ENCODE results near the gene CYB5B.
A peak's percentile ranks its signal among the peaks of the same experiment; 100 is the strongest.

The CYB5B gene

DNA sequence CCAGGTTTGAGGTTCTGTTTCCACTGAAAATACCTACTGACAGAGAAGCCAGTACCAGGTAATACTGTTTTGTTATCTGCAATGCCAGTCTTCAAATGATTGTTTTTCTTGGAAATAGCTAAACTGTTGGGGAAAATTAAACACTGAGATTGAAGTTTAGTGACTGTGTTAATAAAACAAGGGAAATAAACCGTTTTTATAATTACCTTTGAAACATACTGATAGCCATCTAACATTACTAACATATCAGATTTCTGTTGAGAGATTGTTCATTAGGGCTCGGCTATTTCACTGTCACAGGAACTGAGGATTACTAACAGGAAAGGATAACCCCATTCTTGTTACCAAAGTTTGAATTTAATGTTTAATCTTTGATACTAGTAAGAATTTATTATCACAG, 42.1 kb downstream of the CYB5B start:
- no peak overlapping the region for H3K9ac ChIP-seq (ENCODE audit: low read length)
- H3K27me3 ChIP-seq (ENCODE audit: control insufficient read depth, insufficient read depth, low read length) = no peaks in the 10 kb centered on the region
- no peak overlapping the region for H3K4me3 ChIP-seq (ENCODE audit: low read length)
- H3K27ac ChIP-seq (ENCODE audit: low read depth, low read length) = no peak overlapping the region
- no peaks in the 10 kb centered on the region for H3K4me1 ChIP-seq (ENCODE audit: control insufficient read depth, insufficient read depth, low read length)
- peaks cover 2% of the 10 kb centered on the region for H3K36me3 ChIP-seq (ENCODE audit: control insufficient read depth, insufficient read depth, low read length)

DNA sequence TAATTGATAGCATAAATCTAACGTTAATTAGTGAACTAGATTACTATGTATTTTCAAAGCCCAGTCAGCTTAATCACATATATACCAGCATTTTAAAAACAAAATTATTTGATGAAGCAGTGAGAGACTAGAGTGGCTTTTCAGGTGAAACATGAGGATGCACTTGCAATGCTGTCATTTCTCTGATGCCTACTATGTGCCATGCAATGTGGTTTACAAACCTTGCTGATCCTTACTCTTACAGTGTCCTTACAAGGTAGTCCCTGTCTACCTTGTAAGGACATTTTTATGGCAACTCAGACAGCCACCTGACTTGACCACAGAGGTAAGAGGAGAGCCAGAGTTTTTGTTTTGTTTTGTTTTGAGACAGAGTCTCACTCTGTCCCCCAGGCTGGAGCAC, 42.7 kb downstream of the CYB5B start:
- Histone ChIP-seq H3K27me3 (ENCODE audit: control insufficient read depth, insufficient read depth, low read length) (no peaks in the 10 kb centered on the region), H3K9ac (ENCODE audit: low read length) (no peak overlapping the region), H3K4me1 (ENCODE audit: control insufficient read depth, insufficient read depth, low read length) (no peaks in the 10 kb centered on the region), H3K36me3 (ENCODE audit: control insufficient read depth, insufficient read depth, low read length) (peaks cover 2% of the 10 kb centered on the region), H3K4me3 (ENCODE audit: low read length) (no peak overlapping the region), H3K27ac (ENCODE audit: low read depth, low read length) (no peak overlapping the region)

DNA sequence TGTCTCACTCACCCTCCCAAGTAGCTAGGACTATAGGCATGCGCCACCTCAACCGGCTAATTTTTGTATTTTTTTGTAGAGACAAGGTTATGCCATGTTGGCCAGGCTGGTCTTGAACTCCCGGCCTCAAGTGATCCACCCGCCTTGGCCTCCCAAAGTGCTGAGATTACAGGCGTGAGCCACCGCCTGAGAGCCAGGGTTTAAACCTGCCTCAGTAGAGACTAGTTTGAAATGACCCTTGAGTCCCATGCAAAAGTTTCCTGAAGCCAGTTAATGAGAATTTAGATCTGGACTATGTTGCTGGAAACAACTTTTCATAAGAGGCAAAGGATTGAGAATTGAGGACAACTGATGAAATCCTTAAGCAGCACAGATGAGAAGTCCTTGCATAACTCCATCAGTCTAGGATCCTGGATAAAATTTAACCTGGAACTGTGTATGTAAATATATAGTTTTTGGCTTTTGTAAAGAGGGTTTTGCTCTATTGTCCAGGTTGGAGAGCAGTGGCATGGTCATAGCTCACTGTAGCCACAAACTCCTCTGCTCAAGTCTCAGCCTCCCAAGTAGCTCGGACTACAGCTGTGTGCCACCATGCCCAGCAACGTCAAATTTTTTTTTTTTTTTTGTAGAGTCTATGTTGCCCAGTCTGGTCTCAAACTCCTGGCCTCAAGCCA, 43.2 kb downstream of the CYB5B start:
- Histone ChIP-seq H3K4me3 (ENCODE audit: low read length) (no peak overlapping the region), H3K27me3 (ENCODE audit: control insufficient read depth, insufficient read depth, low read length) (no peaks in the 10 kb centered on the region), H3K4me1 (ENCODE audit: control insufficient read depth, insufficient read depth, low read length) (no peaks in the 10 kb centered on the region), H3K36me3 (ENCODE audit: control insufficient read depth, insufficient read depth, low read length) (peaks cover 2% of the 10 kb centered on the region), H3K9ac (ENCODE audit: low read length) (no peak overlapping the region), H3K27ac (ENCODE audit: low read depth, low read length) (no peak overlapping the region)

DNA sequence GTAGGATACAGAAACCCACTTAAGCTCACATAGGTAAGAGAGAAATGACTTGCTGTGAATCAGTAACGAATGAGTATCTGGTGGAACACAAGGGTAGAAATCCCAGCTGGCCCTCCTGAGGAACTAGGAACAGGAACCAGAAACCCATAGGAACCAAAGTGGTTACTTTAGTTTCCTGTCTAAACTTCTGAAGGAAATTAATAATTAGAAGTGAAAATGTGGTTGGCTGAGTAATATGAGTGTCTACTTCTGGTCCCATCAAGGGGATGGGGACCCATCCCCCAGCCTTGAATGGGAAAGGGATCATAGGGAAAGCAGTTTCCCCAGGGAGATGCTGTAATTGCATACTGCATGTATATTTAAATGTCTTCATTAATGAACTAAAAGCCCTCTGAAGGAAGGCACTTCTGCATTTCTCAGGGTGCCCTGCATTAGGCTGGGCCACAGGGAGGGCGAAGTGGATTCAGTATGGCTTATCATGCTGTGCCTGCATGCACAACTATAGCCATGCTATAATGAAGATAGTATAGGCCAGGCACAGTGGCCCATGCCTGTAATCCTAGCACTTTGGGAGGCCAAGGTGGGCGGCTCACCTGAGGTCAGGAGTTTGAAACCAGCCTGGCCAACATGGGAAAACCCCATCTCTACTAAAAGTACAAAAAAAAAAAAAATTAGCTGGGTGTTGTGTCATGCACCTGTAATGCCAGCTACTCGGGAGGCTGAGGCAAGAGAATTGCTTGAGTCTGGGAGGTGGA, 45.6 kb downstream of the CYB5B start:
- Histone ChIP-seq H3K27ac (ENCODE audit: low read depth, low read length) (no peak overlapping the region), H3K36me3 (ENCODE audit: control insufficient read depth, insufficient read depth, low read length) (peaks cover under 1% of the 10 kb centered on the region), H3K9ac (ENCODE audit: low read length) (no peak overlapping the region), H3K4me1 (ENCODE audit: control insufficient read depth, insufficient read depth, low read length) (no peaks in the 10 kb centered on the region), H3K4me3 (ENCODE audit: low read length) (no peak overlapping the region), H3K27me3 (ENCODE audit: control insufficient read depth, insufficient read depth, low read length) (no peaks in the 10 kb centered on the region)

DNA sequence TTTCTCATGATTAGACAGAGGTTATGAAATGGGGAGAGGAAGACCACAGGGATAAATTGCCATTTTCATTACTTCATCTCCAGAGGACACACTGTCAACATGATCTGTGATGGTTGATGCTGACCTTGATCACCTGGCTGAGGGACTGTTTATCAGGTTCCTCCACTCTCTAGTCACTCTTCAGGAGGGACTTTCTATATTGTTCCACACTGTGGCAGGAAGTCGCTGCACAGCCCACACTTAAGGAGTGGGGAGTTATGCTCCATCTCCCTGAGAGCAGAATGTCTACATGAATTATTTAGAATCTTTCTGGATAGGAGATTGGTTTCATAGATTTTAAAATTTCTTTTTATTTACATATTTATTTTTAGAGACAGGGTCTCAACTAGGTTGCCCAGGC, 46.7 kb downstream of the CYB5B start:
- no peak overlapping the region for H3K9ac ChIP-seq (ENCODE audit: low read length)
- no peaks in the 10 kb centered on the region for H3K27me3 ChIP-seq (ENCODE audit: control insufficient read depth, insufficient read depth, low read length)
- H3K4me1 ChIP-seq (ENCODE audit: control insufficient read depth, insufficient read depth, low read length) = no peaks in the 10 kb centered on the region
- H3K36me3 ChIP-seq (ENCODE audit: control insufficient read depth, insufficient read depth, low read length) = no peaks in the 10 kb centered on the region
- H3K4me3 ChIP-seq (ENCODE audit: low read length) = no peak overlapping the region
- no peak overlapping the region for H3K27ac ChIP-seq (ENCODE audit: low read depth, low read length)

DNA sequence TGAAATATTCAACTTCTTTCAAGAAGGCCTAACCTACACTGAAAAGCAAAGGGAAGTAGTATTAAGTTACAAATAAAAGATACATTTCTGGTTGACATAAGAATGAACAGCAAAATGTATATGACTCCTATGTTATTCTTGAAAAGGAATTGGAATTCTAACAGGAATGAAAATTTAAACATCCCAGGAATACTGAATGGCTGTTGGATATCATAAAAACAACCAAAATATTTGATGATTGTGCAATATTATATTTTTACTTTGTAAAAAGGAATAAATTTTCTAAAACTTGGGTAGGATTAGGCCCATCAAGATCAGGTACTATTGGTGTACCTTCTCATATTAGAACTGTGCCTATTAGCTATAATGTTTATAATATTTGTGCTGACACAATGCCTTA, 50.0 kb downstream of the CYB5B start:
- H3K27ac ChIP-seq (ENCODE audit: low read depth, low read length) = no peak overlapping the region

DNA sequence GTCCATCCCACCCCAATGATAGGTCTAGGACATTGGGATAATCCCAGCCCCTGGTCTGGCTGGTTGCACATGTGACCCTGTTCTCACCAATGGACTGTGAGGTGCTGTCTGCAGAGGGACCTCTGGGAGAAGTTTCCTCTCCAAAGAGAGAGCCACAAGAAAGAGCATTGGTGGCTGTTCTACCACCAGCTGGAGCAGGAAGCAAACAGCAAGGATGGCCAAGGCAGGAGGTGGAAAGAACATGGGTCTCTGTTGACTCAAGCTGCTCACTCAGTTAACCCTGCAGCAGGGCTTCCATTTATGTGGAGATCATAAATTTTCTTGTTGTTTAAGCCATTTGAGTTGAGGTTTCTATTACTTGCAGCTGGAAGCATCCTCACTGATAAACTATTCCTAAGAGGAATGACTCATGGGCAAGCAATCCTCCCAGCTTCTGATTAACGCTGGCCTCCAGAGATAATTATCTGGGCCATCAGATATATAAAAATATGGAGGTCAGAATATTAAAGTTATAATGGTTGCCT, 52.6 kb downstream of the CYB5B start:
- Histone ChIP-seq H3K9ac (ENCODE audit: low read length) (no peak overlapping the region), H3K4me1 (ENCODE audit: control insufficient read depth, insufficient read depth, low read length) (no peaks in the 10 kb centered on the region), H3K27me3 (ENCODE audit: control insufficient read depth, insufficient read depth, low read length) (no peaks in the 10 kb centered on the region), H3K27ac (ENCODE audit: low read depth, low read length) (no peak overlapping the region), H3K4me3 (ENCODE audit: low read length) (no peak overlapping the region), H3K36me3 (ENCODE audit: control insufficient read depth, insufficient read depth, low read length) (no peaks in the 10 kb centered on the region)

More for the DNA sequence above, 50.0 kb downstream of the CYB5B start:
- Histone ChIP-seq H3K4me1 (ENCODE audit: control insufficient read depth, insufficient read depth, low read length) (no peaks in the 10 kb centered on the region), H3K27me3 (ENCODE audit: control insufficient read depth, insufficient read depth, low read length) (no peaks in the 10 kb centered on the region), H3K36me3 (ENCODE audit: control insufficient read depth, insufficient read depth, low read length) (no peaks in the 10 kb centered on the region), H3K9ac (ENCODE audit: low read length) (no peak overlapping the region), H3K4me3 (ENCODE audit: low read length) (no peak overlapping the region)

DNA sequence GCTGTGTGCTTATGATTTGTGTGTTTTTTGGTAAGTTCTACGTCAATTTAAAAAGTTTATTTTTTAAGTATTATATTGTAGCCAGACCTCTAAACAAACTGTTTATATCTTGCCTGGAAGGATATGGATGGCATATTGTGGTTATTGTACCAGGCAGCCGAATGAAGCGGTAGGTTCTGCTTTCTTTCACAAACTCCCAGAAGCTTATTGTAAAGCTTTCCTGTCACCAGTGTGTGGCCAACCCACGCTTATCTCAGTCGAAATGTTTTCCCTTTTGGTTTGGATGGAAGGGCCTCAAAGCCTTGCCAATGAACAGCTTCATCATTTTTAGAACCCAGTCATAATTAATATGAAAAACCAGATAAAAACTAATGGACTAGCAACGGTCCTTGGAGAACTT, 53.1 kb downstream of the CYB5B start:
- Histone ChIP-seq H3K27me3 (ENCODE audit: control insufficient read depth, insufficient read depth, low read length) (no peaks in the 10 kb centered on the region), H3K4me3 (ENCODE audit: low read length) (no peak overlapping the region), H3K4me1 (ENCODE audit: control insufficient read depth, insufficient read depth, low read length) (no peaks in the 10 kb centered on the region), H3K9ac (ENCODE audit: low read length) (no peak overlapping the region), H3K27ac (ENCODE audit: low read depth, low read length) (no peak overlapping the region), H3K36me3 (ENCODE audit: control insufficient read depth, insufficient read depth, low read length) (no peaks in the 10 kb centered on the region)

DNA sequence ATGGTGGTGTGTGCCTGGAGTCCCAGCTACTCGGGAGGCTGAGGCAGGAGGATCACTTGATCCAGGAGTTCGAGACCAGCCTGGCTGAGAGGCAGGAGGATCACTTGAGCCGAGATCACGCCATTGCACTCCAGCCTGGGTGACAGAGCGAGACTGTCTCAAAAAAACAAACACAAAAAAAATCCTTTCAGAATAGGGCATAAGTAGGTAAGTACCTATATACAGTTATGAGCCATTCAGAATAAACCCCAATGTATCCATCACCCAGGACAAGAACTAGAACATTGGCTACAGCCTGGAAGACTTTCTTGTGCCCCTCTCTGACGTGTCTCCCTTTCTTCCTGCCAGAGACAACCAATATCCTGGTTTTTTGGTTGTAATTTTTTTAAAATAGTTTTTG, 54.3 kb downstream of the CYB5B start:
- no peaks in the 10 kb centered on the region for H3K36me3 ChIP-seq (ENCODE audit: control insufficient read depth, insufficient read depth, low read length)
- H3K4me1 ChIP-seq (ENCODE audit: control insufficient read depth, insufficient read depth, low read length) = no peaks in the 10 kb centered on the region
- H3K9ac ChIP-seq (ENCODE audit: low read length) = no peak overlapping the region
- H3K4me3 ChIP-seq (ENCODE audit: low read length) = no peak overlapping the region
- H3K27ac ChIP-seq (ENCODE audit: low read depth, low read length) = no peak overlapping the region
- no peaks in the 10 kb centered on the region for H3K27me3 ChIP-seq (ENCODE audit: control insufficient read depth, insufficient read depth, low read length)

DNA sequence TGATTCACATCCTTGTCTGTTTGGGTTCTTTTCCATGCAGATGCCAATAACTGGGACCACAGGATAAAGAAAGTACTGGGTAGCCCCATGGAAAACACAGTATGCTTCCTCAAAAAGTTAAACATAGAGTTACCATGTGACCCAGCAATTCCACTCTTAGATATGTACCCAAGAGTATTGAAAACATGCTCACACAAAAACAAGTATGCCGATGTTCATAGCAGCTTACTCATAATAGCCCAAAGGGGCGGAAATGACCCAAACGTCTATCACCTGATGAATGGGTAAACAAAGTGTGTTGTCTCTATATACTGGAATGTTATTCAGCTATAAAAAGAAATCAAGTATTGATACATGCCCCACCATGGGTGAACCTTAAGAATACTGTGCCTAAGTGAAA, 55.4 kb downstream of the CYB5B start:
- Histone ChIP-seq H3K27me3 (ENCODE audit: control insufficient read depth, insufficient read depth, low read length) (no peaks in the 10 kb centered on the region), H3K36me3 (ENCODE audit: control insufficient read depth, insufficient read depth, low read length) (no peaks in the 10 kb centered on the region), H3K9ac (ENCODE audit: low read length) (no peak overlapping the region), H3K4me1 (ENCODE audit: control insufficient read depth, insufficient read depth, low read length) (no peaks in the 10 kb centered on the region), H3K27ac (ENCODE audit: low read depth, low read length) (no peak overlapping the region), H3K4me3 (ENCODE audit: low read length) (no peak overlapping the region)

DNA sequence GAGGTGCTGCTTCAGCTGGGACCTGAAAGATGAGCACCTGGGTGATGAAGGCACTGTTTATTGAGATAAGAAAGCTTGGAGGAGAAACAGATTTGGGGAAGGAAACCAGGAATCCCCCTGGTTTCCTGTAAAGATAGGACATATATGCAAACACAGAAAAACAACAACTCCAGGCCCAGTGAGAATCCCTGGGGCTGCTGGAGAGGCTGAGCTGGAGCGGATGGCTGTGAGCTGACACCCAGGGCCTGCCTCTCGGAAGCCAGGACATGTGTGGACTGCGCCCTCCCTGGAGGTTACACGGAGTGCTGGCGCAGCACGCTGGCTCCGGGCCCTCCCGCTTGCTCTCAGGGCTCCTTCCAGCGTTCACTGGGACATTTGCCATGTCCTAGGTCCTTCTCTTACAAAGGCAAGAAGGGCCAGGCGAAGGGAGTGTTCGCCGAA, 57.5 kb downstream of the CYB5B start:
- no peaks in the 10 kb centered on the region for H3K36me3 ChIP-seq (ENCODE audit: control insufficient read depth, insufficient read depth, low read length)
- peak overlapping the region; percentile 54 for H3K27ac ChIP-seq (ENCODE audit: low read depth, low read length)
- H3K4me3 ChIP-seq (ENCODE audit: low read length) = no peak overlapping the region
- H3K4me1 ChIP-seq (ENCODE audit: control insufficient read depth, insufficient read depth, low read length) = no peaks in the 10 kb centered on the region
- H3K9ac ChIP-seq (ENCODE audit: low read length) = no peak overlapping the region
- H3K27me3 ChIP-seq (ENCODE audit: control insufficient read depth, insufficient read depth, low read length) = no peaks in the 10 kb centered on the region

DNA sequence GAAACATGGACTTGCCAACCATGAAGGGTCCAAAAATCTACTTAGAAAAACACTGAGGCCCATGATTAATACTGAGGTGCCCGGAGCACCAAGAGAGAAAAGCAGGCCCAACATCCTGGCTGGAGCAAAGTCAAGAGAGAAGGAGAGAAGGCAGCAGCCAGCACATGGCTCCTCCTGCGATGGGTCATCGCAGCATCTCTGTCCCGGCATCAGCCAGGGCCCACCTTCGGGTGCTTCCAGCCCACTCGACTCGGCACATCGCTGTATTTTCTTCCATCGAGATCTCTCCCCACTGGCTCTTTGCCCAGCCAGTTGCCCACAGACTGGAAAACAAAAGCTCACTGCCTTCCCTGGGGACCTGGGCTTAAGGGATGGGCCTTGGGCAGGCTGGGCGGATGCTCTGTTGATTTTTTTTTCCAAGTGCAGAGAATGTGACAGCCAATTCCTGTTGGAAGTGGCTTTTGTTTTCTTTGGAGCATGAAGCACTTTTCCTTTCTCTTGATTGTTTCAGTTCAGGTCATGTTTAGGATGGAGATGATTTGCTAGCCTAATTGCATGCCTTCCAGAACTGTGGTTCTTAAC, 58.1 kb downstream of the CYB5B start:
- Histone ChIP-seq H3K36me3 (ENCODE audit: control insufficient read depth, insufficient read depth, low read length) (no peaks in the 10 kb centered on the region), H3K27me3 (ENCODE audit: control insufficient read depth, insufficient read depth, low read length) (no peaks in the 10 kb centered on the region), H3K9ac (ENCODE audit: low read length) (no peak overlapping the region), H3K4me1 (ENCODE audit: control insufficient read depth, insufficient read depth, low read length) (no peaks in the 10 kb centered on the region), H3K27ac (ENCODE audit: low read depth, low read length) (peak overlapping the region; percentile 54), H3K4me3 (ENCODE audit: low read length) (no peak overlapping the region)
